GM12872 (cell line): ENCODE measurements around the gene NCBP2.

Experiments
- TF ChIP-seq, protein P1 (sequence below): IDR thresholded peaks from 3 replicates; pipeline ENCODE4 v1.5.1; 2011; ENCODE audit warnings: low read depth, mild to moderate bottlenecking, low read length, moderate library complexity; ENCODE audit not compliant: insufficient read depth

Gene NCBP2

DNA sequence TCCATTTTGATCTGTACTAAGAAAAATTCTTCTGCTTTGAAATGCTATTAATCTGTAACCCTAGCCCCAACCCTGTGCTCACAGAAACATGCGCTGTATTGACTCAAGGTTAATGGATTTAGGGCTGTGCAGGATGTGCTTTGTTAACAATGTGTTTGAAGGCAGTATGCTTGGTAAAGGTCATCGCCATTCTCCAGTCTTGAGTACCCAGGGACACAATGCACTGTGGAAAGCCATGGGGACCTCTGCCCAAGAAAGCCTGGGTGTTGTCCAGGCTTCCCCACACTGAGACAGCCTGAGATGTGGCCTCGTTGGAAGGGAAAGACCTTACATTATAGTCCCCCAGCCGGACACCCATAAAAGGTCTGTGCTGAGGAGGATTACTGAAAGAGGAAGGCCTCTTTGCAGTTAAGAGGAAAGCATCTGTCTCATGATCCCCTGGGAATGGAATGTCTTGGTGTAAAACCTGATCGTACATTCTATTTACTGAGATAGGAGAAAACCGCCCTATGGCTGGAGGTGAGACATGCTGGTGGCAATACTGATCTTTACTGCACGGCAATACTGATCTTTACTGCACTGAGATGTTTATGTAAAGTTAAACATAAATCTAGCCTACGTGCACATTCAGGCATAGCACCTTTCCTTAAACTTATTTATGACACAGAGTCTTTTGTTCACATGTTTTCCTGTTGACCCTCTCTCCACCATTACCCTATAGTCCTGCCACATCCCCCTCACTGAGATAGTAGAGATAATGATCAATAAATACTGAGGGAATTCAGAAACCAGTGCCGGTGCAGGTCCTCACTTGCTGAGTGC, 20.0 kb upstream of the NCBP2 start:
- TF ChIP-seq, protein P1, sequence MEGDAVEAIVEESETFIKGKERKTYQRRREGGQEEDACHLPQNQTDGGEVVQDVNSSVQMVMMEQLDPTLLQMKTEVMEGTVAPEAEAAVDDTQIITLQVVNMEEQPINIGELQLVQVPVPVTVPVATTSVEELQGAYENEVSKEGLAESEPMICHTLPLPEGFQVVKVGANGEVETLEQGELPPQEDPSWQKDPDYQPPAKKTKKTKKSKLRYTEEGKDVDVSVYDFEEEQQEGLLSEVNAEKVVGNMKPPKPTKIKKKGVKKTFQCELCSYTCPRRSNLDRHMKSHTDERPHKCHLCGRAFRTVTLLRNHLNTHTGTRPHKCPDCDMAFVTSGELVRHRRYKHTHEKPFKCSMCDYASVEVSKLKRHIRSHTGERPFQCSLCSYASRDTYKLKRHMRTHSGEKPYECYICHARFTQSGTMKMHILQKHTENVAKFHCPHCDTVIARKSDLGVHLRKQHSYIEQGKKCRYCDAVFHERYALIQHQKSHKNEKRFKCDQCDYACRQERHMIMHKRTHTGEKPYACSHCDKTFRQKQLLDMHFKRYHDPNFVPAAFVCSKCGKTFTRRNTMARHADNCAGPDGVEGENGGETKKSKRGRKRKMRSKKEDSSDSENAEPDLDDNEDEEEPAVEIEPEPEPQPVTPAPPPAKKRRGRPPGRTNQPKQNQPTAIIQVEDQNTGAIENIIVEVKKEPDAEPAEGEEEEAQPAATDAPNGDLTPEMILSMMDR, result no peak

DNA sequence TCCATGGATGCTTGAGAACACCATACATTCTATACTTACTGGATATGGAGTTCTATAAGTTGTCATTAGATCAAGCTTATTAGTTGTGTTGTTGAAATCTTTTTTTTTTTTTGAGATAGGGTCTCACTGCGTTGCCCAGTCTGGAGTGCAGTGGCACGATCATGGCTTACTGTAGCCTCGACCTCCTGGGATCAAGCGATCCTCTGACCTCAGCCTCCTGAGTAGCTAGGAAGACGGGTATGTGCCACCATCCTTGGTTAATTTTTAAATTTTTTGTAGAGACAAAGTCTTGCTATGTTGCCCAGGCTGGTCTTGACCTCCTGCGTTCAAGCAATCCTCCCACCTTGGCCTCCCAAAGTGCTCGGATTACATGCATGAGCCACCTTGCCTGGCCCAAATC, 12.5 kb upstream of the NCBP2 start:
- TF ChIP-seq, protein P1, result no peak

DNA sequence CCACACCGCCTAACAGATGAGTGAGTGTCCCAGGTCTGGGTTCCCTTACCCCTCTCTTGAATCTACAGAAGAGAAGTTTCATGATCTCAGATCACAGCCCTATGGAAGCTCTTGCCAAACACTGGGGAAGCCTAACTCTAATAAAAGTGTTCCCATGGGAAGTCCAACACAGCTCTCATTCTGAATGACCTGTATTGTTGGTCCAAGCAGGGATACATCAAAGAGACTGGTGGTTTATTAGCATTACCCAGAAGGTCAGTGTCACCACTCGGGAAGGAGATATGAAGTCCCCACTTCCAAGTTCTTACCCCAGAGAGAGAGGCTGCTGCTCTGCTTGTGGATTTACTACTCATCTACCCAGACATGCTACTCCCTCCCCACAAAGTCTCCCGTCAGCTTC, 9.0 kb upstream of the NCBP2 start:
- TF ChIP-seq, protein P1, result no peak

DNA sequence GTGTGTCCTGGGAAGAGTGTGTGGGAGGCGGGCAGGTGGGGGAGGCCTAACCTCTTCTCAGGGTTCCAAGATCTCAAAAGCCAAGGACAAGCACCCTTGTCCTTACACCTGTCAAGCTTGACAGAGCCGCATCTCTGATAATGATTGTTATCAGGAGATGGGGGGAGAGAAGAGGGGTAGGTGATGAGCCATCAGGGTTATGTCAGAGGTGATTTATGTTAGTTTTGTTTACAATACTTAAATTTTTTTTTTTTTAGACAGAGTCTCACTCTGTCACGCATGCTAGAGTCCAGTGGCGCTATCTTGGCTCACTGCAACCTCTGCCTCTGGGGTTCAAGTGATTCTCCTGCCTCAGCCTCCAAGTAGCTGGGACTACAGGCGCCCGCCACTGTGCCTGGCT, 7.4 kb upstream of the NCBP2 start:
- TF ChIP-seq, protein P1, result no peak

DNA sequence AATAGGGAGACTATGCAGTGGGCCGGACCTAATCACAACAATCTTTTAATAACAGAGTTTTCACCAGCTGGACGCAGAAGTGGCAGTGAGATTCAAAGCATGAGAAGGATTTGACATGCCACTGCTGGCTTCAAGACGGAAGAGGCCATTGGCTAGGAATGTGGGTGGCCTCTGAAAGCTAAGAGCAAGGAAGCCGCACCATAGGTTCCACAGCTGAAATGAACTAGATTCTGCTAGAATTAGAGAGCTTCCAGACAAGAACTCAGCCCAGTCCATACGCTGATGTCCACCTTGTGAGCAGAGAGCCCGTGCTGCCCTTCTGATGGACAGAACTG, 6.9 kb upstream of the NCBP2 start:
- TF ChIP-seq, protein P1, result no peak

DNA sequence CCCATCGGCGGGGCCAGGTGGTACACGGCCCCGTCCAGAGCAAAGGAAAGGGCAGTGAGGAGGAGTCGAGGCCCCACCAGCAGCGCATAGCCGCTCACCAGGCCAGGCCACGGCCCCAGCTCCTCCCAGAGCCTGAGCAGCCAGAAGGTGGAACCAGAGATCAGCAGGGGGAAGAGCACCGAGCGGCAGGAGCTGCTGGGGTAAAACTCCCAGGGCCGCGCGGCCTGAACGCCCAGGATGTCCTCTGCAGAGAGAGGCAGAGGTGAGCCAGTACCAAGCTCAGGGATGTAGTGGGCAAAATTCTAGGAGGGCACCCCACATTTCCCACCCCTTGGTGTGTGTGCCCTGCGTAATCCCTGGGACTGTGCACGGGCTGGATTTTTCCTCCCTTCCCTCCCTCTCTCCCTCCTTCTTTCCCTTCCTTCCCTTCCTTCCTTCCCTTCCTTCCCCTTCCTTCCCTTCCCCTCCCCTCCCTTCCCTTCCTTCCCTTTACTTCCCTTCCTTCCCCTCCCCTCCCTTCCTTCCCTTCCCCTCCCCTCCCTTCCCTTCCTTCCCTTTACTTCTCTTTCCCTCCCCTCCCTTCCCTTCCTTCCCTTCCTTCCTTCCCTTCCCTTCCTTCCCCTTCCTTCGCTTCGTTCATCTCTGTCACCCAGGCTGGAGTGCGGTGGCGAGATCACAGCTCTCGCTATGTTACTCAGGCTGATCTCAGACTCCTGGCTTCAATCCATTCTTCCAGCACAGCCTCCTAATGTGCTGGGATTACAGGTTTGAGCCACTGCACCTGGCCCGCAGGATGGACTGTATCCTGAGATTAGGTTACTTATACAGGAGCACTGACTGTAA, 6.3 kb upstream of the NCBP2 start:
- TF ChIP-seq, protein P1, result 0 out of 3 replicates have a peak, but pooled peaks have one; percentile 13

DNA sequence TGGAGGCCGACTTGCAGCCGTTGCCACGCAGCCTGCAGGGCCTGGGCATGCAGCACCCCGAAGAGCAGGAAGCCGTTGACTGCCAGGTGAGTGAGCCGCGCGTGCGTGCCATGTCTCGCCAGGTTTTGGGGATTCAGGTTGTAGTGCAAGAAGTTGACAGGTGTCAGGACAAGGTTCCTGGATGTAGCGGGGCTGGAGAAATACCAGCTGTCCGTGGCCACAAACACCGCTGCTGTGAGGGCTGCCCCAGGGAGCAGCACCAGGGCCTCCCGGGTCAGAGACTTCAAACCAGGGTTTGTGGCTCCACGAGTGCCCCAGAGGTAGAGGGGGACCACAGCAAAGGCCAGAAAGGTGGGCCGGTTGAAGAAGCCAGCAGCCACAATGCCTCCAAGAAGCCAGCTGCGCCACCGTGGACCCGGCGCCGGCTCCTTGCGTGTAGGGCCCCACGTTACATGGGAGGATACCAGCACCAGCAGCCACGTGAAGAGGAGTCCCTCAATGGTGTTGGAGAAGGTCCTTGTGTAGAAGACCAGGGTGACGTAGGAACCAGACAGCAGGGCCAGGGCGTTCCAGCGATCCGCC, 5.6 kb upstream of the NCBP2 start:
- TF ChIP-seq, protein P1, result no peak
